Midbrain (tissue), 1 donor: ENCODE measurements around the gene RASA3.
"Not testable (repeated sequence)": the region's sequence is repeated elsewhere in the genome, so short reads cannot be mapped to it uniquely, and the experiment has no call there.

Experiments used
- DNase-seq: peaks from one replicate; lab custom pipeline; 2025; lab: John Stamatoyannopoulos, UW

Gene RASA3

GRCh38 chr13:114112826-114113322, 19.5 kb downstream of the RASA3 start:
- DNase-seq = no peak

- DNase-seq = no peak
These were observed 20.1 kb downstream of the RASA3 start for GRCh38 chr13:114112231-114112825.

GRCh38 chr13:114111577-114111976, 20.8 kb downstream of the RASA3 start:
- DNase-seq = no peak

- DNase-seq = not testable (repeated sequence)
These were observed 21.6 kb downstream of the RASA3 start for GRCh38 chr13:114110830-114111189.

GRCh38 chr13:114110091-114110829, 22.2 kb downstream of the RASA3 start:
- DNase-seq = no peak

- no peak for DNase-seq
These were observed 22.8 kb downstream of the RASA3 start for GRCh38 chr13:114109641-114110041.

GRCh38 chr13:114108894-114109293, 23.5 kb downstream of the RASA3 start:
- DNase-seq = no peak

- no peak for DNase-seq
These were observed 24.2 kb downstream of the RASA3 start for GRCh38 chr13:114108141-114108761.

GRCh38 chr13:114107686-114108081, 24.7 kb downstream of the RASA3 start:
- DNase-seq = peak; percentile 29

GRCh38 chr13:114106991-114107685, 25.3 kb downstream of the RASA3 start:
- DNase-seq = no peak

GRCh38 chr13:114106526-114106925, 25.9 kb downstream of the RASA3 start:
- no peak for DNase-seq

- DNase-seq = no peak
These were observed 26.8 kb downstream of the RASA3 start for GRCh38 chr13:114105521-114106225.

GRCh38 chr13:114104655-114105520, 27.5 kb downstream of the RASA3 start:
- no peak for DNase-seq

GRCh38 chr13:114103801-114104654, 28.4 kb downstream of the RASA3 start:
- DNase-seq = no peak

- not testable (repeated sequence) for DNase-seq
These were observed 29.2 kb downstream of the RASA3 start for GRCh38 chr13:114103289-114103621.

- DNase-seq = no peak
These were observed 29.7 kb downstream of the RASA3 start for GRCh38 chr13:114102521-114103288.

- DNase-seq = no peak
These were observed 30.3 kb downstream of the RASA3 start for GRCh38 chr13:114102131-114102520.

- DNase-seq = peak; percentile 26
These were observed 30.9 kb downstream of the RASA3 start for GRCh38 chr13:114101358-114102130.
